HFF-Myc (cell line): ENCODE results near the gene ABCA13.

Experiments used
- DNase-seq: peaks from one replicate; pipeline ENCODE4 v3.0.0-alpha.2; 2011; ENCODE audit warnings: low read depth; ENCODE audit errors: extremely low read depth
- H3K4me3 ChIP-seq: replicated peaks from 2 replicates; pipeline ENCODE4 v1.5.1; 2011; ENCODE audit warnings: low read depth, mild to moderate bottlenecking, control low read depth, low read length
- TF ChIP-seq, protein P1 (sequence below): IDR thresholded peaks from 2 replicates; pipeline ENCODE4 v1.5.1; 2012; ENCODE audit warnings: mild to moderate bottlenecking, low read depth, low read length, control low read depth; ENCODE audit errors: missing control alignments

The ABCA13 gene

DNA sequence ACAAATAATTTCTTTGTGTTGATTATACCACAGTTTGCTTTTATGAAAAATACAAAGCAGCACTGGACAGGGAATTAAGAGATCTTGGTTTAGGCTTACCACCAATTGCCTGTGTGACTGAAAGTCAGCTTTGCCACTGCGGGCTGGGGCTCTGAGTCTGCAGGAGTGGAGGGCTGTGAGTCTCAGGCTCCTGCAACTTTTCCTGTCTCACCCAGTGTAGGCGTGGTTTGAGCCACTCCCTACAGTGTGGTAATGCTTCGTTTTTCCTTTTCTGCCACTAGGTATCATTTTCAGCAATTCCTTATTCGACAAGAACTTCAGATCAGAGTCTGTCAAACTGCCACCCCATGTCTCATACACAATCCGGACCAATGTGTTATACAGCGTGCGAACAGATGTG lies 180.6 kb downstream of the ABCA13 start:
- DNase-seq: no peak
- no peak overlapping the region for H3K4me3 ChIP-seq
- TF ChIP-seq, protein P1, sequence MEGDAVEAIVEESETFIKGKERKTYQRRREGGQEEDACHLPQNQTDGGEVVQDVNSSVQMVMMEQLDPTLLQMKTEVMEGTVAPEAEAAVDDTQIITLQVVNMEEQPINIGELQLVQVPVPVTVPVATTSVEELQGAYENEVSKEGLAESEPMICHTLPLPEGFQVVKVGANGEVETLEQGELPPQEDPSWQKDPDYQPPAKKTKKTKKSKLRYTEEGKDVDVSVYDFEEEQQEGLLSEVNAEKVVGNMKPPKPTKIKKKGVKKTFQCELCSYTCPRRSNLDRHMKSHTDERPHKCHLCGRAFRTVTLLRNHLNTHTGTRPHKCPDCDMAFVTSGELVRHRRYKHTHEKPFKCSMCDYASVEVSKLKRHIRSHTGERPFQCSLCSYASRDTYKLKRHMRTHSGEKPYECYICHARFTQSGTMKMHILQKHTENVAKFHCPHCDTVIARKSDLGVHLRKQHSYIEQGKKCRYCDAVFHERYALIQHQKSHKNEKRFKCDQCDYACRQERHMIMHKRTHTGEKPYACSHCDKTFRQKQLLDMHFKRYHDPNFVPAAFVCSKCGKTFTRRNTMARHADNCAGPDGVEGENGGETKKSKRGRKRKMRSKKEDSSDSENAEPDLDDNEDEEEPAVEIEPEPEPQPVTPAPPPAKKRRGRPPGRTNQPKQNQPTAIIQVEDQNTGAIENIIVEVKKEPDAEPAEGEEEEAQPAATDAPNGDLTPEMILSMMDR: no peak

DNA sequence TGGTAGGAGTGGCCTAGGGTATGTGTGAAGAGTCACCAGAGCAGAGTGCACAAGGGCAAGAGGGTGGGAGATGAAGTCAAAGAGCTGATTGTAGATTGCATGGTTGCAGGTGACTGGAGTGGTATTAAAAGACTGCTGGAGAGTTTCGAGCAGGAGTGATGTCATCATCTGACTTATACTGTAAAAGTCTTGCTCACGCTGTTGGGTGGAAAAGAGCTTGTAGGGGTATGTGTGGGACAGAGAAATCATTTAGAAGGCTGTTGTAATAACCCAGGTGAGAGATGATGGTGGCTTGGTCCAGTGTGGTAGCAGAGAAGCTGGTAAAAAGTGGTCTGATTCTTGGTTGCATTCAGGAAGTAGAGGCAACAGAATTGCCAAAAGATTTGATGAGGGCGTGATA lies 184.1 kb downstream of the ABCA13 start:
- no peak for DNase-seq
- no peak overlapping the region for H3K4me3 ChIP-seq
- TF ChIP-seq, protein P1: no peak

DNA sequence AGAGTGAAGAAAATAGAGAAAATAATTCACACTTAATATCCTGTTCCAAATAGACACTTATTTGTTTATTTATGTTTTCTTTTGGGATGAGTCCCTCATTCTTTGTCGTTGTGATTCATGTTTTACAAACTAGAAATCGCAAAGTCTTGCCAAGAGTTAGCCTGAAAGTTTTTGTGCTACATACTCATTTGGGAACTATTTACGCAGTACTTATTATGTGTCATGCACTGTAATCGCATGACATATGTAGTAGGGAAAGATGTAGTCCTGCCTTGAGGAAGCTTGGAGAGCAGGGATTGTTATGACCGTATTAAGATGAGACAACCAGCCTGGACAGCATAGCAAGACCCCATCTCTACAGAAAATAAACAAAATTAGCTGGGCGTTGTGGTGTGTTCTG lies 189.3 kb downstream of the ABCA13 start:
- no peak overlapping the region for H3K4me3 ChIP-seq
- no peak for DNase-seq
- TF ChIP-seq, protein P1: no peak

DNA sequence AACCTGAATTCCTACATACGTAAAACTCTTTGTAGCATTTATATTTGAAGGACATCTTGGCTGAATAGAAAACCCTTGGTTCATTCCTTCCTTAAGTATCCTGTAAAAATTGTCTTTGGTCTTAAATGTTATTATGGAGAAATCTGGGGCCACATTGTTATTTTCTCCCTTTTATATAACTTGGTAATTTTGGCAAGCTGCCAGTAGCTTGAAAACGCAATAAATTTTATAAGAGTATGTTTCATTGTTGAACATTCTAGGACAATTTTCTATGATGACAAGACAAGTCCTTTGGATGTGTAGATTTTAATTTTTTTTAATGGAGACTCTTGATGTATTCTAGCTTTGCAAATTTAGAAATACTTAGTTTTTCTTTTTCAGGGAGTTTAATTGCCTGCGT lies 191.9 kb downstream of the ABCA13 start:
- no peak for DNase-seq
- H3K4me3 ChIP-seq: no peak overlapping the region
- TF ChIP-seq, protein P1: no peak

DNA sequence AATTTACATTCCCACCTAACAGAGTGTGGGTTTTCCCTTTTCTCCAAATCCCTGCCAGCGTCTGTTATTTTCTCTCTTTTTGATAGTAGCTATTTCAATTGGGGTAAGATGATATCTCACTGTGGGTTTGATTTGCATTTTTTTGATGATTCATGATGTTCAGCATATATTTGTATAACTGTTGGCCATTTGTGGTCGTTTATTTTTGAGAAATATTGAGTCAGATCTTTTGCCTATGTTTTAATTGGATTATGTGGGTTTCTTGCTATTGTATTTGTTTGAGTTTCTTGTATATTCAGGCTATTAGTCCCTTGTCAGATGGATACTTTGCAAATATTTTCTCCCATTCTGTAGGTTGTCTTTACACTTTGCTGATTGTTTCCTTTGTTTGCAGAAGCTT lies 193.8 kb downstream of the ABCA13 start:
- no peak overlapping the region for H3K4me3 ChIP-seq
- TF ChIP-seq, protein P1: no peak
- no peak for DNase-seq

DNA sequence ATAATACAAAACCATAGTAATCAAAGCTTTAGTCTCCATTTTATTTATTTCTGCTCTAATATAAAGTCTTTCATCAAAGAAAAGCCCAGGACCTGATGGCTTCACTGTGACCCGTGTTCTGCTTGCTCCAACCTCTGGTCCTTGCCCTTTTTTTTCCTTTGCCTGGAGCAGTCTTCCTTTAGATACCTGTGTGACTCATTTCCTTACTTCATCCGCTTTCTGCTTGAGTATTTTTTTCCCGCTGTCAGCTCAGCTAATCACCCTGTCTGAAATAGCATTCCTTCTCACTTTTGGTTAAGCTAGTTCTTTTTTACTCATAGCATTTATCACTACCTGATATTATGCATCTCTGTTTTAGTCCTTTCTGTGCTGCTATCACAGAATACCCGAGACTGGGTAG lies 194.8 kb downstream of the ABCA13 start:
- H3K4me3 ChIP-seq: no peak overlapping the region
- no peak for DNase-seq
- TF ChIP-seq, protein P1: no peak

DNA sequence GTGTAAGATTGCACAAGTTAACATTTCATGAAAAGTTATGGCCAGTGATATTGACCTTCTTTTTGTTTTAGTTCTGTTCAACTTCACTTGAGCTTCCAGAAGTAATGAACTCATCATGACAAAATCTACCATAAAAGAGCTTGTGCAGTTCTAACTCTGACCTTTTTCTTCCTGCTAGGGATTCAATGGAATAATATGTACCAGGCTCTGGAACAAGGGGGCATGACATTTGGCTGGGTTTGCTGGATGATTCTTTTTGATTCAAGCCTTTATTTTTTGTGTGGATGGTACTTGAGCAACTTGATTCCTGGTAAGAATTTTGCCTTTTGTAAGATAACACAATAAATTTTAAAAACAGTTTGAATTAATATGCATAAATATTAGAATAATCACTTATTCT lies 205.0 kb downstream of the ABCA13 start:
- H3K4me3 ChIP-seq: no peak overlapping the region
- TF ChIP-seq, protein P1: no peak
- no peak for DNase-seq
